ENCODE results near the gene ADAP1.

DNA sequence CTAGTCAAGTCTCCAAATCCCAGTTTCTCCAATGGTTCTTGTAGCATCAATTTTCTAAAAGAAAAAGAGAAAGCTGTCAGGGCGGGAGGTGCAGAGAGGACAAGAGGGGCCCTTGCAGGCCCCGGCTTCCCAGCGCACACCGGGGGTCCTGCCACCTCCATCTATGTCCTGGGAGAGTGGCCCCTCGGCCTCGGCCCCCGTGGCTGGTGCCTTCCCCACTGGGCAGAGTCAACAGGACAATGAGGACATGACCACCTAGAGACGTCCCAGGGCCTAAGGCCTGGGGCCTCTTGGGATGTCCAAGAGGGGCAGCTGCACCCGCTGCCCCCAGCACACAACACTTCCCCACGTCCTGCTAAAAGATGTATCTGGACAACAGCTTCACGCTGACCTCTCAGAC, 14.9 kb upstream of the ADAP1 start:
- TF ChIP-seq, protein P1, sequence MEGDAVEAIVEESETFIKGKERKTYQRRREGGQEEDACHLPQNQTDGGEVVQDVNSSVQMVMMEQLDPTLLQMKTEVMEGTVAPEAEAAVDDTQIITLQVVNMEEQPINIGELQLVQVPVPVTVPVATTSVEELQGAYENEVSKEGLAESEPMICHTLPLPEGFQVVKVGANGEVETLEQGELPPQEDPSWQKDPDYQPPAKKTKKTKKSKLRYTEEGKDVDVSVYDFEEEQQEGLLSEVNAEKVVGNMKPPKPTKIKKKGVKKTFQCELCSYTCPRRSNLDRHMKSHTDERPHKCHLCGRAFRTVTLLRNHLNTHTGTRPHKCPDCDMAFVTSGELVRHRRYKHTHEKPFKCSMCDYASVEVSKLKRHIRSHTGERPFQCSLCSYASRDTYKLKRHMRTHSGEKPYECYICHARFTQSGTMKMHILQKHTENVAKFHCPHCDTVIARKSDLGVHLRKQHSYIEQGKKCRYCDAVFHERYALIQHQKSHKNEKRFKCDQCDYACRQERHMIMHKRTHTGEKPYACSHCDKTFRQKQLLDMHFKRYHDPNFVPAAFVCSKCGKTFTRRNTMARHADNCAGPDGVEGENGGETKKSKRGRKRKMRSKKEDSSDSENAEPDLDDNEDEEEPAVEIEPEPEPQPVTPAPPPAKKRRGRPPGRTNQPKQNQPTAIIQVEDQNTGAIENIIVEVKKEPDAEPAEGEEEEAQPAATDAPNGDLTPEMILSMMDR (optimal IDR thresholded peaks at IDR 0.05 in 1 of 3, IDR thresholded peaks at IDR 0.05 in 1 of 3, conservative IDR thresholded peaks at IDR 0.05 in 1 of 3; ENCODE audit: extremely low read depth in 1 of 3, insufficient read depth in 2 of 3, low read length in 3 of 3), result no peak
- TF ChIP-seq EZH2 (IDR thresholded peaks at IDR 0.05; ENCODE audit: low read length), result no peak

Data from keratinocyte (primary cell).